GM12892 (cell line): ENCODE measurements around the gene SLC52A1. TPM values are rescaled to one million over a fixed set of nuclear protein-coding genes. Genes with fewer than 3 reads are reported as not detected.
"Not testable (repeated sequence)": the region's sequence is repeated elsewhere in the genome, so short reads cannot be mapped to it uniquely, and the experiment has no call there.

ENCODE experiments used
- DNase-seq: peaks from one replicate; pipeline ENCODE4 v3.0.0; 2011; ENCODE audit not compliant: insufficient read length
- FAIRE-seq: peaks from 2 replicates; lab custom pipeline; 2011; peaks lifted over from hg19 to GRCh38; lab: Jason Lieb, UNC
- POLR2A ChIP-seq: IDR thresholded peaks from 2 replicates; pipeline ENCODE4 v1.6.1; 2011; ENCODE audit warnings: low read depth, low read length, control low read depth
- POLR2AphosphoS5 ChIP-seq: IDR thresholded peaks from 2 replicates; pipeline ENCODE4 v1.6.1; 2011; ENCODE audit warnings: low read depth, low read length, control low read depth
- TAF1 ChIP-seq: IDR thresholded peaks from 2 replicates; pipeline ENCODE4 v1.6.1; 2011; ENCODE audit warnings: low read depth, mild to moderate bottlenecking, control low read depth, low read length, borderline replicate concordance
- polyA plus RNA-seq: library from polyadenylated mRNA; unstranded; fragments of >200 nt; gene quantifications from one replicate; pipeline ENCODE4 v1.2.1, GENCODE V29; 2012; ENCODE audit warnings: missing spikeins, inconsistent platforms; ENCODE audit not compliant: missing spikeins

The SLC52A1 gene
- polyA plus RNA-seq, result not detected

DNA sequence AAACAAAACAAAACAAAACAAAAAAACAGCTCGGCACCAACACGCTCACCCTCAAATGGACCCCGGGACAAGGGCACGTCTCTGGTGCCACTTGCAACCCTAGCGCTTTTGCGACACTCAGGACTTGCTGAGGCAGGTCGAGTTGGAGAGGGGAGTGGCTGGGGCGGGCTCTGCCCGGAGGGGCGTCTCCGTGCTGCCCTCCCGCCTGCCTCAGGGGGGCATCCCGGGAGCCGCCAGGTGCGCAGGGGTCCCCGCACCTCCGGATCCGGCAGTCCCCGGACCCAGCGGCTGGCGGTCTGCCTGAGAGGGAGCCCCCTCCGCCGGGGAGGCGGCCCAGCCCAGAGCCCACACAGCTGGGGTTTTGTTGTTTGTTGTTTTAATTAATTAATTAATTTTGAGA lies at the start of gene SLC52A1:
Gene SLC52A1, minus strand, starts transcription at position 112 of the 400 bp plus-strand sequence. CDS start 820 bp downstream, outside the sequence.
- no peak for DNase-seq
- TF ChIP-seq POLR2AphosphoS5, result no peak
- TF ChIP-seq TAF1, result no peak
- TF ChIP-seq POLR2A, result no peak
- no peak for FAIRE-seq

DNA sequence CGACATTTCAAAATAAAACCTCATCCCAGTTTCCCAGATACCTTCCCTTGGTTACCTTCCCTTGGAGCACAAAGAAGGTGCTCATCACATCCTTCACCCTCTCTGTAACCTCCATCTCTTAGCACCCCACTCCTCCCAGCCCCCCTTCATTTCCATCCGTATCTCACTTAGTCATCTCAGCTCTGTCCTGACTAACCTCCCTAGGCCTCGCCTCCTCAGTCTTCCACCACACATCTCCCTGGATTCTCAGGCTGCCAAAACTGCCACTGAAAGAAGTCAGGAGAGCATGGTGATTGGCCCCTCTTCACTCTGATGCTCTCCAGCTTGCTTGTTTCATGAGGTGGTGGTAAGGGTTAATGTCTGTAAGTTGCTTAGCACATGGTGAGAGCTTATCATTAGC lies 45.4 kb upstream of the SLC52A1 start:
- TF ChIP-seq POLR2AphosphoS5 (no peak), TAF1 (no peak), POLR2A (no peak)
- DNase-seq, result no peak
- FAIRE-seq, result no peak

DNA sequence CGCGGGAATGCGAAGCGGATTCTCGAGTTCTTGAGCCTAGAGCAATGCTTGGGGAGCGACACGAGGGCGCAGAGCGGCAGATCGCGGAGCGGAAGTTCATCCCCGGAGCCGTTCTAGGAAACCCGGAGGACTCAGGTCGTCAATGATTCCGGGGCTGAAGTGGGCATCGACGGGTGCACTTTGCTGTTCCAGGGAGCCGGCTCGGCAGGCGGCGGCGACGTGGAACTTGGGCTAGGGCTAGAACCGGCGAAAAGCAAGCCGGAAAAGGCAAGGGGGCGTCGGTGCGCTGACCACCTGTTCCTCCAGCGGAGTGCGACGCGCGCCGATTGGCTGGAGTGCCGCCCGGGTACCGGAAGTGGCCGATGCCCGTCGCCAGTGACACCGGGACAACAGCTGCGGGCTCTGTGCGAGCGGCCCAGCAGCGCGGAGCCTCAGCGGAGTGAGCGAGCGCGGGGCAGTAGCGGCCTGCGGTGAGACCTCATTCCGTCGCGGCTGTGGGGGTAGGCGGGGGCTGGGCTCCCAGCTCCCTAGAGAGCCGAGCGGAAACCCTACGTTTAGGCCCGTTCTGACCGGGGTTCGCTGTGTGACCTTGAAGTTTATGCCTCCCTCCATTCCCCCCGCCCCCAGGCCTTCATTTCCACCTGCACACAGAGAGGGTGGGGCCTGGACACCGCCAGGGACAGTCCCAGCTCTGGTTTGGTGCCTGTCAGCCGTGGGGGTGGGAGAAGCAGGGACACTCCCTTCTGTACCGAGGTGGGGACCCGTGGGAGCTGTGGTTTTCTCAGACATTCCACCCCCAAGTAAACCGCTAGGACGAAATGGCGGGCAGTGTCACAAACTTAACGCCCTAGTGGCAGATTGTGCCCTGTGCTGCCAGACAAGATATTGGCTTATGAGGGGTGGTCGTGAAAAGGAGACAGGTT lies 43.1 kb upstream of the SLC52A1 start, which contains the start of gene ZFP3:
Gene ZFP3, plus strand, starts transcription at position 362 of the 923 bp plus-strand sequence. CDS start 13,038 bp downstream, outside the sequence.
- FAIRE-seq (peak; percentile 95), DNase-seq (peak; percentile 75)
- TF ChIP-seq POLR2A, result peak; percentile 66; the same call in 1 of the 2 replicates
- TF ChIP-seq TAF1, result peak; percentile 42; the same call in 1 of the 2 replicates
- TF ChIP-seq POLR2AphosphoS5, result no peak

DNA sequence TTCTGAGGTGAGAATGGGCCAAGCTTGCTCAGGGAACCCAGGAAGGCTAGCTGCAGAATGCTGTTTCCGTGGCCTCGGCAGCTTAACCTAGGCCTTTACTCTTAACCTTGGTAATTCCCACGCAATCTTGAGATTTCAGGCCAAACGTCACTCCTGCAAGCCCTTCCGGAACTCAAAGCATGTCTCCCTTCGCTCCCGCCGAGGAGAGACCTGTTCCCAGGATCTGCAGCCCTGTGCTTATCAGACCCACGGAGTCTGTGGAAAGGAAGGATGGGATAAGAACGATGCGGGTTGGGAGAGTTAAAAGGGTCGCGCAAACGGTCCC lies 42.5 kb upstream of the SLC52A1 start:
- DNase-seq (no peak), FAIRE-seq (no peak)

DNA sequence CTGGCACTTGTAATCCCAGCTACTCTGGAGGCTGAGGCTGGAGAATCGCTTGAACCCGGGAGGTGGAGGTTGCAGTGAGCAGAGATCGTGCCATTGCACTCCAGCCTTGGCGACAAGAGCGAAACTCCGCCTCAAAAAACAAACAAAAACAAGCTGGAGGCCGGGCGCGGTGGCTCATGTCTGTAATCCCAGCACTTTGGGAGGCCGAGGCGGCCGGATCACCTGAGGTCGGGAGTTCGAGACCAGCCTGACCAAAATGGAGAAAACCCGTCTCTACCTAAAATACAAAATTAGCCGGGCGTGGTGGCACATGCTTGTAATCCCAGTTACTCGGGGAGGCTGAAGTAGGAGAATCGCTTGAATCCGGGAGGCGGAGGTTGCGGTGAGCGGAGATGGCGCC lies 42.0 kb upstream of the SLC52A1 start:
- not testable (repeated sequence) for FAIRE-seq, DNase-seq

More for the DNA sequence above, 42.5 kb upstream of the SLC52A1 start:
- TF ChIP-seq POLR2AphosphoS5 (no peak), POLR2A (no peak), TAF1 (no peak)

DNA sequence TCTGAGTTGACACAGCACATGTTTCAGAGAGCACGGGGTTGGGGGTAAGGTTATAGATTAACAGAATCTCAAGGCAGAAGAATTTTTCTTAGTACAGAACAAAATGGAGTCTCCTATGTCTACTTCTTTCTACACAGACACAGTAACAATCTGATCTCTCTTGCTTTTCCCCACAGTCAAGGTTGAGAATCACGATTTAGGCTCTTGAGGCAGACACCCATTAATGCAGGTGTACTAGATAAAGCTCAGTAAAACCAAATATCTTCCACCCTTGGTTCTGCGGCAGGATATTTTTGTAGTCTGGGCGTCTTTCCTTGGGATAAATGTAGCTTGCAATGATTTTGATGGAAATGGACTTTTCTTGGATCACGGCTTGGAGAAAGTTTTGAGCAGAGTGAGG lies 40.2 kb upstream of the SLC52A1 start:
- FAIRE-seq, DNase-seq: not testable (repeated sequence)

DNA sequence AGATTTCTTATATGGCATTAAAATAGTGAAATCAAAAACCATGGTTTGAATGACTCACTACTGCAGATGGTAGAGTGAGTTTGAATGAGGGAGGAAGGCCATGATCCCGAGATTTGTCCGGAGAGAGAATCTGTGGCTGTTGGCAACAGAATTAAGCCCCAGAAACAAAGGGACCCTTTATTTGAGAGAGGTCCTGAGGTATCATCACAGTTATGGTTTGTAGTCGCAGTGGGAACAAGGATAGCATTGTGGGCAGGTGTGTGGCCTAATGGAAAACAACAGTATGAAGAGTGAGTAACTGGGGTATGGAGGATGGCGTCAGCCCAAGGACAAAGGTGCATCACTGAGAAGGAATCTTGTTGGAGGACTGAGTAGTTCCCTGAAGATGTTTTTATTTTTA lies 34.5 kb upstream of the SLC52A1 start:
- no peak for TF ChIP-seq POLR2A
- no peak for TF ChIP-seq POLR2AphosphoS5
- no peak for TF ChIP-seq TAF1
- FAIRE-seq (no peak), DNase-seq (no peak)

DNA sequence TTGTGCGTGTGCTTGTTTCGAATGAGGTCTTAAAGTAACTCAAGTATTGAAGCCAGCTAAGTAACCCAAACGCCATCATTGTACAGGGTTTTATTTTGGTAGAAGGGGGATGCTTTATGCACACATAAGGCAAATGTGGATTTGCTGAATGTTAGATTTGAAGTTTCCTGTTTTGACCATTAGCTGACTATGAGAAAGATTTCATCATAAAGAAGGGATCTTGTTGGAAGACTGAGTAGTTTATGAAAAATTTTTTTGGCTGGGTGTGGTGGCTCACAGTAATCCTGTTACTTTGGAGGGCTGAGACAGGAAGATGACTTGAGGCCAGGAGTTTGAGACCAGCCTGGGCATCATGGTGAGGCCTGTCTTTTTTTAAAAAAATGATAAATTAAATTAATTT lies 33.0 kb upstream of the SLC52A1 start:
- FAIRE-seq (no peak), DNase-seq (no peak)
- TF ChIP-seq POLR2A (no peak), TAF1 (no peak), POLR2AphosphoS5 (no peak)

DNA sequence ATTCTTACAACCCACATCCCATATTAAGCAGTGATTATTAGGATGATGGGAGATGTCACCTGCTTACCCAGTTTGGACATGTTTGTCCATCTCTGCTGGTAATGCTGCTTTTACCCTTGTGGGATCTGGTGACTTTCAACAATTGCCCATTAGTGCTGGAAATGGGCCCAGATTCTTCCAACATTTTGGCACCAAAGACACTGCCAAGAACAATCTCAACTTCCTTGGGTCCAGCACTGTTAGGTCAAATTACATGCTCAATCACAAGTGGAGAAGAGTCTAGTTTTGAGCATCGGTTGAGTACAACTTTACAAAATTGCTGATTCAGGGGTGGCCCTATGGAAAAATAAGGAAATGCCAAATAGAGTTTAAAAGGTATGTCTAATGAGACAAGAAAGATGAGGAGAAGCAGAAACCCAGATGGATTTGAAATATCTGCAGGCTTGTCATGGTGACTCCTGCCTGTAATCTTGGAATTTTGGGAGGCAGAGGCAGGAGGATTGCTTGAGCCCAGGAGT lies 30.1 kb upstream of the SLC52A1 start:
- FAIRE-seq, result no peak
- TF ChIP-seq TAF1, result no peak
- TF ChIP-seq POLR2A, result no peak
- TF ChIP-seq POLR2AphosphoS5, result no peak
- no peak for DNase-seq

DNA sequence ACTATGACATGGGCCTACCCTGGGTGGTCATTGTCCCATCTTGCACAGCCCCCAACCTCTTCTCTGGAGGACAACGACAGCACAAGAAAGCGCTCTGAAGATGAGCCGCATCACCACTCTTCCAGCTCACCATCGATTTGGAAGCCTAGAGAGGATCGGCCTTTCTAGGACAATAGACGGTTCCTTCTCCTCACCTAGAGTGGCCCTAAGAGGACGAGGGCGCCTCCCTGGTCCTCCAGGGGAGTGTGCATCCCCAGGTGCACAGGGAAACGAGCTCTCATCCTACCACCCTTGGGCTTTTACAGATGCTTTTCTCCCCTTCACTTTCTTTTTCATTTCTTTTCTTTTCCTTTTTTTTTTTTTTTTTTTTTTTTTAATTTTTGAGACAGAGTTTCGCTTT lies 20.3 kb upstream of the SLC52A1 start:
- no peak for DNase-seq
- TF ChIP-seq TAF1, result no peak
- TF ChIP-seq POLR2A, result no peak
- no peak for FAIRE-seq

DNA sequence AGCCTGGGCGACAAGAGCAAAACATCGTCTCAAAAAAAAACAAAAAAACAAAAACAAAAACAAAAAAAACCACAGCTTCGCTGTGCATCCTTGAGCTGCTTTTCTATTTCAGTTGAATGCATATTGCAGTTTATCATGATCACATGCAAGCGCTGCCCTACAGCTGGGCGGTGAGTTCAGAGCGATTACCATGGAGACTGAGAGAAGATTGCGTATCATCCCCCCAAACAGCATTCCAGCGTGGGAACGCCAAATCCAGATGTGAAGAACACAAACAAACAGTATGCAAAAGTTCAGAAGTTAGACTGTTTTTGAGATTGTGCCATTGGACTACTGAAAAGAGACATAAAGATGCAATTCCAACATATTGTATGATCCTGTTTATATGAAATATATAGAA lies 15.1 kb upstream of the SLC52A1 start:
- DNase-seq, result no peak
- TF ChIP-seq POLR2A (no peak), TAF1 (no peak), POLR2AphosphoS5 (no peak)
- no peak for FAIRE-seq

DNA sequence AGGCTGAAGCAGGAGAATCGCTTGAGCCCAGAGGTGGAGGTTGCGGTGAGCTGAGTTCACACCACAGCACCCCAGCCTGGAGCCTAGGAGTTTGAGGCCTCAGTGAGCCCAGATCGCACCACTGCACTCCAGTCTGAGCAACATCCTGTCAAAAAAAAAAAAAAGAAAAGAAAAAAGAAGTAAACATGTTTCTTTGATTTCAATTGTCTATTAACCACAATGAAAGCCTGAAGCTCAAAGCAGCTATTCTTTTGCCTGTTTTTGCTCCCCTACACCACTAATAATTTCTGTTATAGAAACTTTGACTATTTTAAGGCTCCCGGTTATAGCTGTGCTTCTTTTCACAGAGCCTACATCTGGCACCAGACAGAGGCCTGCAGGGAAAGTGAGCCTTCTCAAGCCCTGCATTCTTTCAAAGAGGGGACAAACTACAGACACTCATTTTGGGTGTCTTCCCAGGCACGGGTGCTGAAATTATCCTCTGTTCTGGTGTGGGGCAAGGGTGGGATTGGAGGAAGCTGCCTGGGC lies 14.2 kb upstream of the SLC52A1 start:
- no peak for DNase-seq
- no peak for FAIRE-seq
- no peak for TF ChIP-seq POLR2AphosphoS5
- no peak for TF ChIP-seq TAF1
- no peak for TF ChIP-seq POLR2A
